HG03103 (cell line): Measurements from ENCODE around the gene CARD19.

ENCODE experiments used
- ATAC-seq: cut with Tn5 transposase; IDR thresholded peaks from one replicate; pipeline ENCODE4 v1.9.1; 2021; ENCODE audit warnings: low read depth; ENCODE audit not compliant: unreplicated experiment

Gene CARD19

GRCh38 chr9:93117924-93118862 is 22.2 kb downstream of the CARD19 start:
- ATAC-seq: no peak

GRCh38 chr9:93118863-93119702 is 23.1 kb downstream of the CARD19 start:
- ATAC-seq: no peak

GRCh38 chr9:93119703-93119952 is 23.6 kb downstream of the CARD19 start:
- ATAC-seq: no peak

GRCh38 chr9:93119953-93120845 is 24.2 kb downstream of the CARD19 start:
- ATAC-seq: peak; percentile 94

GRCh38 chr9:93120846-93121315 is 24.9 kb downstream of the CARD19 start:
- ATAC-seq: no peak

GRCh38 chr9:93121316-93122241 is 25.6 kb downstream of the CARD19 start:
- no peak for ATAC-seq

- no peak for ATAC-seq
Observed at GRCh38 chr9:93122721-93123221, 26.8 kb downstream of the CARD19 start.

- no peak for ATAC-seq
Observed at GRCh38 chr9:93123561-93124283, 27.7 kb downstream of the CARD19 start.

- no peak for ATAC-seq
Observed at GRCh38 chr9:93124793-93125192, 28.8 kb downstream of the CARD19 start.

- ATAC-seq: no peak
Observed at GRCh38 chr9:93125331-93125894, 29.4 kb downstream of the CARD19 start.

- no peak for ATAC-seq
Observed at GRCh38 chr9:93126151-93126781, 30.2 kb downstream of the CARD19 start.

GRCh38 chr9:93126825-93127368 is 30.9 kb downstream of the CARD19 start:
- ATAC-seq: no peak

- no peak for ATAC-seq
Observed at GRCh38 chr9:93127395-93127911, 31.4 kb downstream of the CARD19 start.

GRCh38 chr9:93128011-93128714 is 32.1 kb downstream of the CARD19 start:
- no peak for ATAC-seq

GRCh38 chr9:93128715-93129224 is 32.8 kb downstream of the CARD19 start:
- ATAC-seq: no peak

GRCh38 chr9:93129286-93129685 is 33.3 kb downstream of the CARD19 start:
- no peak for ATAC-seq
